GM13977 (cell line): ENCODE data around the gene KRT86.
"Not testable (repeated sequence)": the region's sequence is repeated elsewhere in the genome, so short reads cannot be mapped to it uniquely, and the experiment has no call there.

Experiments used
- DNase-seq: peaks from one replicate; pipeline ENCODE4 v3.0.0; 2012; ENCODE audit warnings: low spot score
- in situ Hi-C: fragments of 300-500 bp; cut with MboI; formaldehyde crosslinking; loops from one replicate; pipeline ENCODE4 v1.12.0; 2022; ENCODE audit warnings: low sequenced_read_pairs, low pct_unique_long_range_greater_than_20kb, mixed read lengths, inconsistent platforms; ENCODE audit not compliant: unreplicated experiment
- TF ChIP-seq, protein P1 (sequence below): IDR thresholded peaks from 2 replicates; pipeline ENCODE4 v1.5.1; 2012; ENCODE audit warnings: mild to moderate bottlenecking, control low read depth; ENCODE audit not compliant: insufficient read depth; ENCODE audit errors: extremely low read depth, missing control alignments

The KRT86 gene

DNA sequence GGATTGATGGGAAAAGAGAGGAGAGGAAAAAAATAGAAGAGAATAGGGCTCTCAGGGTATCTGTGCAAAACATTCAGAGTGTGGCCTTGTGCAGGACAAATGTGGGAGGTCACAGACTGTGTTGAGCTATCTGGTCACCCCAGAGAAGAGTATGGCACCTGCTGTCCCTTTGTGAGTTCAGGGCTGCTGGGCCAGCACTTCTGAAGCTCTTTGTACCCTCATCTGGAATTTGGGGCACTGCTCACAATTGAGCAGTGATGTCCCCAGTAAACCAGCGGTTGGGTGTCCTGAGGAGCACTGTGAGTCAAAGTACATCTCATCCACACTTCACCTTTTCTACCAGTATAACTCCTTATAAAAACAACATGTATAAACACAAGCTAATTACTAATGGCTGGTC is 19.5 kb downstream of the KRT86 start:
- in situ Hi-C loops = no loop called here
- no peak for DNase-seq
- TF ChIP-seq, protein P1, sequence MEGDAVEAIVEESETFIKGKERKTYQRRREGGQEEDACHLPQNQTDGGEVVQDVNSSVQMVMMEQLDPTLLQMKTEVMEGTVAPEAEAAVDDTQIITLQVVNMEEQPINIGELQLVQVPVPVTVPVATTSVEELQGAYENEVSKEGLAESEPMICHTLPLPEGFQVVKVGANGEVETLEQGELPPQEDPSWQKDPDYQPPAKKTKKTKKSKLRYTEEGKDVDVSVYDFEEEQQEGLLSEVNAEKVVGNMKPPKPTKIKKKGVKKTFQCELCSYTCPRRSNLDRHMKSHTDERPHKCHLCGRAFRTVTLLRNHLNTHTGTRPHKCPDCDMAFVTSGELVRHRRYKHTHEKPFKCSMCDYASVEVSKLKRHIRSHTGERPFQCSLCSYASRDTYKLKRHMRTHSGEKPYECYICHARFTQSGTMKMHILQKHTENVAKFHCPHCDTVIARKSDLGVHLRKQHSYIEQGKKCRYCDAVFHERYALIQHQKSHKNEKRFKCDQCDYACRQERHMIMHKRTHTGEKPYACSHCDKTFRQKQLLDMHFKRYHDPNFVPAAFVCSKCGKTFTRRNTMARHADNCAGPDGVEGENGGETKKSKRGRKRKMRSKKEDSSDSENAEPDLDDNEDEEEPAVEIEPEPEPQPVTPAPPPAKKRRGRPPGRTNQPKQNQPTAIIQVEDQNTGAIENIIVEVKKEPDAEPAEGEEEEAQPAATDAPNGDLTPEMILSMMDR = no peak

DNA sequence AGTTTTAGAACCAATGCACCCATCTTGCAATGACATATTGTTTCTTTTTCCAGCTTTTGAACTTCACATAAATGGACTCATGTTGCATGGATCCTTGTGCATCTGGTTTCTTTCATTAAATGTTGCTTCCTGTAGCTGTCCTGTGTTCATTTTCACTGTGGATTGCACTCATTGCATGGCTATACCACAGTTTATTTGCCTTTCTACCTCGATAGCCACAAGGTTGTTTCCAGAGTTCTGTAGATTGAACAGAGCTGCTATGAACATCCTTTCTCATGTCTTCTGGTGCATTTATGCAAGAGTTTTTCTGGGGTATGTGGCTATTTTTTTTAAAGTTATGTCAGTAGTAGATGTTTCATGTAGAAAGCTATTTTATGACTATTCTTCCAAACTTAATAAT is 20.4 kb downstream of the KRT86 start:
- TF ChIP-seq, protein P1 = no peak
- in situ Hi-C loops = no loop called here
- no peak for DNase-seq

DNA sequence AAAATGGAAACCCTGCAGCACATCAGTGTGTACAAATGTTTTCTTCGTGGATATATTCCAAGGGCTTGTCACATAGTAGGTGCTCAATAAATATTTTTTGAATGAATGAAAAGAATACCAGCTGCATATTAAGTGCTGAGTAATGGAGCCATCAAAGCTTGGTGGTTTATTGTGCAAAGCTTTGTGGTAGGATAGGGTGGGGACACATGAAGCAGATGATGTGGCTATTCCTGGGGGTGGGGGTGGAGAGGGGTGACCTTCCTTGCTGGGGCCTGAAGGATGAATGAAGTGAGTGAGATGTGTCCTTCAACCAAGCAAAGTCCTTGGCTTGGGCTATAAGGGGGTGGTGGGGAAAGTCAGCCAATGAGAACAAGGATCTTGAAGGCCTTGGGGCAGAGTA is 21.2 kb downstream of the KRT86 start:
- TF ChIP-seq, protein P1 = no peak
- DNase-seq = no peak
- in situ Hi-C loops = no loop called here

DNA sequence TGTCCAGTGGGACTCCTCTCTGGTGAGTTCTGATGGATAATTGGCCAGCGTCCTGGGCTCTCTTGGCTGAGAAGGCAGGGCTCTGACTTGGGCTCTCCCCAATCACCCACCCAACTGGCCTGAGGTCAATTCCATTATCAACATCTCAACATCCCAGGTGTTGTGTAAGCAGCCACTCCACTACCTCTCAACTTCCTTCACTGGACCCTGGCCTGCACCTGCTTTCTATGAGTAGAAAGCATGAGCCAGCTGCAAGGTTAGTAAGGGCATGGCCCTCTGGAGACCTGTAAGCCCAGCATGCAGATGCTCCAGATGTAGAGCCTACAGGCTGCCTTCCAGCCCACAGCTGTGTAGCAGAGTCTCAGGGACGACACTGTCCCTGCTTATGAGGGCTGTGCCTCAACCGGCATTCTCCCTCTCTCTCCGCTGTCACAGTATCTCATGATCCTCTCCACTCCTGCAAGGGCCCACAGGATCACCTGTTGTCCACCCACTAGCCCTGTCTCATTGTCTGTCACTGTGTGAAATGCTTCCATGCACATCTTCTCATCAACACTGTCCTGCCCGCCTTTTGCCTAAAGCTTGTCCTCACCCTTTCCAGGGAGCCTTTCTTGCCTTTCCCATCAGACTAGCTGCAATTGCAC is 22.2 kb downstream of the KRT86 start:
- in situ Hi-C loops = no loop called here
- no peak for DNase-seq

DNA sequence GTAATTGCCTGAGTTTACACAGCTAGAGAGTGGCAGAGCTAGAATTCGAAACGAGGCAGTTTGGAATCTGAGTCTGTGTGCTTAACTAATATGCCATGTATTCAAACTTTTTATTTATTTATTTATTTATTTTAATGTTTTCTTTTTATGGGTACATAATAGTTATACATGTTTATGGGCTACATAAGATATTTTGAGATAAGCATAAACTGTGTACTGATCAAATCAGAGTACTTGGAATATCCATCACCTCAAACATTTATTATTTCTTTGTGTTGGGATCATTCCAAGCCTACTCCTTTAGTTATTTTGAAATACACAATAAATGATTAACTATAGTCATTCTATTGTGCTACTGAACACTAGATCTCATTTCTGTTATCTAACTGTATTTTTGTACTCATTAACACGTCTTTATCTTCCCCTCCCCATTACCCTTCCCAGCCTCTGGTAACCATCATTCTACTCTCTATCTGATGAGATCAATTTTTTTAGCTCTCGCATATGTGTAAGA is 24.3 kb downstream of the KRT86 start:
- TF ChIP-seq, protein P1 = no peak
- in situ Hi-C loops = no loop called here
- no peak for DNase-seq

More for the DNA sequence above, 22.2 kb downstream of the KRT86 start:
- TF ChIP-seq, protein P1 = no peak

DNA sequence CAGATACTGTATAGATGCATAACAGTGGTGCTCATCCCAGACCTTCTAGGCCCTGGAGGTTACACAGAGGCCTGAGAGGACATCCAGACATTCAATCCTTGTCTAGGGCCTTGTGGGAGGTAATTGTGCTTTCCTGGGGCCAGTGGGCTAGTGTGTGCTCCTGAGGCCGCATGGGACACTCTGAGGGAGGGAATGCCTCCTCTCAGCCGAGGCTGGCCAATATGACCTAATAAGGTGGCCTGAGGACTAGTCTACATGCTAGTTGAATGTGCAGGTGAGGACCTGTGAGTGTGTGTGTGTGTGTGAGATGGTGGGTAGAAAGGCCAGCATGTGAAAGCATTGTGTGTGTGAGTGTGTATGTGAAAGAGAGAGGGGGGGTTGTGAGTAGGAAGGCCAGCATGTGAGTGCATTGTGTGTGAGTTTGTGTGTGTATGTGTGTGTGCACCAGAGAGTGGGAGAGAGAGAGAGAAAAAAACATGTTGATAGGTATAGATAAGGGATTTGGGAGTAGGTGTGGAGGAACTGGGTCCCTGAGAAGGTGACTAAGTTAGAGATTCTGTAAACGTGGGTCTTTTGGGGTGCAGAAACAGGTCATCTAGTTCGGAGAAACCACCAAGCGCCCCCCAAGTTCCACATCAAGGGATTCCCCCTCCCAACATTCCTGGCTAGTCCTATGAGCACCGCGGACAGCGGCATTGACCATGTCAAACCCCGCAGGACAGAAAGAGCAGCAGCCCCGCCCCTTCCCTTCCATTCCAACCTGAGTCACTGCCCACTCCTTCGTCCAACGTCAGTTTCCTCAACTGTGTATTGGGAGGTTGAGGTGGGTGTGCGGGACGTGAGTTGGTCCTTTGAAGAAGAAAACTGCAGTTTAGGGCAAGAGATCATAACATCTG is 26.6 kb downstream of the KRT86 start:
- TF ChIP-seq, protein P1 = no peak
- in situ Hi-C loops = no loop called here
- no peak for DNase-seq

DNA sequence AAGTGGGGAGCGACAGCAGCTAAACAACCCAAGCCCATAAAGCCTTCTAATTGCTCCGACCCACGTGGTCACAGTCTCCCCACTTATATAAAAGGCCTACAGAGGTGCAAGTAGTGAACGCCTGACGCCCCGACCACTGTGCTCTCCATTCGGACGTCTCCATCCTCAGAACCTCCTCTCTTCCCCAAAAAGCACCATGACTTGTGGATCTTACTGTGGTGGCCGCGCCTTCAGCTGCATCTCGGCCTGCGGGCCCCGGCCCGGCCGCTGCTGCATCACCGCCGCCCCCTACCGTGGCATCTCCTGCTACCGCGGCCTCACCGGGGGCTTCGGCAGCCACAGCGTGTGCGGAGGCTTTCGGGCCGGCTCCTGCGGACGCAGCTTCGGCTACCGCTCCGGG is 27.3 kb downstream of the KRT86 start:
- in situ Hi-C loops, DNase-seq: not testable (repeated sequence)

DNA sequence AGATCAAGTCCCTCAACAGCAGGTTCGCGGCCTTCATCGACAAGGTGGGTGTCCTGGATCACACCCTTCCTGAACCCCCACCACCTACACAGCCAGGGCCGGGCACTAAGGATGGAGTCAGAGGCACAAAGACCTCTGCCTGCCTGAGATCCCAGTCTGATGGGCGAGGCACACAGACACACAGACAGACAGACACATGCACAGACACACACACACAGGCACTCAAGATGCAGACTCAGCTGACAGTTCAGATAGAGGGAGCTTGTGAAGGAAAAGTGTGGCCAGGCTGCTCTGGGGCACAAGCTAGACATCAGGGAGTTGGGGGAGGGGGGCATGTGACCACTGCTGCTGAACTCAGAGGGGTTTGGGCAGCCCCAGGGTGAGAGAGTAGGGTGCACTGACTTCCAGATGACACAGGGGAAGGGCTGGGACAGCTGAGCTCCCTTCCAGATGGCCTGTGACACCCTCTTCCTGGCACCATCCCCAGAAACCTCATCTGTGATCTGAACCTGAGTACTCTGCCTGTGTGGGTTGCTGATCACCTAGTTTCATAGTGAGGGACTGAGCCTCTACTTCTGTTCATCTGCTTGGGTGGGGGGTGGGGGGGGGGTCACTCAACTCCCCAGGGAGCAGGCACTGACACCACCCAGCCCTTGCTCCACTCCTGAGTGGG is 27.9 kb downstream of the KRT86 start:
- DNase-seq, in situ Hi-C loops: not testable (repeated sequence)

DNA sequence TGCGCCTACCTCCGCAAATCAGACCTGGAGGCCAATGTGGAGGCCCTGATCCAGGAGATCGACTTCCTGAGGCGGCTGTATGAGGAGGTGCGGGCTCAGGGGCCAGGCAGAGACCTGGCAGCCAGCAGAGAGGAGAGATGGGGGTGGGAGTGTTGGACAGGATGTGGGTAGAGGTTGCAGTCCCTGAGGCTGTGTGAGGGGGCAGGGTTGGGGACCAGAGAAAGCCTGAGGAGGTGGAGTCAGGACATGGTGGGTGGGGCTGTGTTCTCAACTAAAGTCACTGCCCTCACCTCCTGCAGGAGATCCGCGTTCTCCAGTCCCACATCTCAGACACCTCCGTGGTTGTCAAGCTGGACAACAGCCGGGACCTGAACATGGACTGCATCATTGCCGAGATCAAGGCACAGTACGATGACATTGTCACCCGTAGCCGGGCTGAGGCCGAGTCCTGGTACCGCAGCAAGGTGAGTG is 30.5 kb downstream of the KRT86 start:
- DNase-seq, in situ Hi-C loops: not testable (repeated sequence)
